Activated naive CD8-positive, alpha-beta T cell treated with anti-CD3 and anti-CD28 coated beads, Interleukin-2, amount 10 ng/mL, durations not matched to agents 7 days and 5 days (primary cell): ENCODE measurements around the gene EYA2. TPM values are rescaled to one million over a fixed set of nuclear protein-coding genes. Genes with fewer than 3 reads are reported as not detected.
"Not testable (repeated sequence)": the region's sequence is repeated elsewhere in the genome, so short reads cannot be mapped to it uniquely, and the experiment has no call there.

Experiments
- ATAC-seq: fragments of 150-1000 bp; cut with Tn5 transposase; one replicate; pipeline ENCODE4 v1.10.0; 2021; ENCODE audit warnings: low read depth, moderate library complexity
- POLR2A ChIA-PET: fragments of 350-600 bp; sonication (Branson Sonifier 250); formaldehyde crosslinking; loops from one replicate; lab custom pipeline; 2021; ENCODE audit warnings: antibody characterized with exemption; lab: Charles Lee
- DNase-seq: peaks from one replicate; pipeline ENCODE4 v3.0.0; 2021
- H3K27ac Mint-ChIP-seq: one replicate; pipeline ENCODE4 v1.8.0; 2022; ENCODE audit warnings: mild to moderate bottlenecking, mixed read lengths
- H3K27me3 Mint-ChIP-seq: one replicate; pipeline ENCODE4 v1.8.0; 2022; ENCODE audit warnings: mild to moderate bottlenecking, moderate library complexity, mixed read lengths
- H3K36me3 Mint-ChIP-seq: one replicate; pipeline ENCODE4 v1.8.0; 2021; ENCODE audit warnings: mild to moderate bottlenecking, mixed read lengths
- H3K4me1 Mint-ChIP-seq: one replicate; pipeline ENCODE4 v1.8.0; 2021; ENCODE audit warnings: mixed read lengths
- H3K4me3 Mint-ChIP-seq: one replicate; pipeline ENCODE4 v1.8.0; 2022; ENCODE audit warnings: mild to moderate bottlenecking, moderate library complexity, mixed read lengths
- H3K9me3 Mint-ChIP-seq: one replicate; pipeline ENCODE4 v1.8.0; 2021; ENCODE audit warnings: mixed read lengths
- total RNA-seq, 2 experiments: library from RNA; stranded (reverse); gene quantifications; one replicate each; pipeline ENCODE4 v1.2.3, GENCODE V29; 2021

Gene EYA2
- total RNA-seq, 2 experiments from 2014 or later: not detected

DNA sequence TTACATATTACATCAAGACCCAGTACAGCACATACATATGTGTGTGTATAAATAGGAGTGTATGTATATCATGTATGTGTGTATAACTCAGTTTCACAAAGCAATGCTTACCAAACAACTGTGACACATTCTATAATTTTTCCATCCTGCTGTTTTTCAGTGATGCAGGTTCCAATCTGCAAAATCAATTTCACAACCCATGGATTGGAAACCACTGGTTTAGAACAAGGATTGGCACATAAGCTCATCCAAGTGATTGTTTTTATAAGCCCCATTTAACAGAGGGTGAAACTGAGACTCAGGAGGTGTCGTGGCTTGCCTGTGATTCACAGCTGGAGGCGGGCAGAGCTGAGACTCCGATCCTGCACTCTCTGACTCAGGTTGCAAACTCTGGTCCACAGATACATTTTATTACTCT, 303.6 kb downstream of the EYA2 start:
- H3K4me1 Mint-ChIP-seq: peaks cover 9% of the 10 kb centered on the region
- H3K27ac Mint-ChIP-seq: no peak overlapping the region
- H3K36me3 Mint-ChIP-seq: no peaks in the 10 kb centered on the region
- POLR2A ChIA-PET: no interaction called here
- H3K9me3 Mint-ChIP-seq: no peaks in the 10 kb centered on the region
- no peak overlapping the region for H3K4me3 Mint-ChIP-seq
- ATAC-seq (no peak), DNase-seq (no peak)
- peaks cover 4% of the 10 kb centered on the region for H3K27me3 Mint-ChIP-seq

DNA sequence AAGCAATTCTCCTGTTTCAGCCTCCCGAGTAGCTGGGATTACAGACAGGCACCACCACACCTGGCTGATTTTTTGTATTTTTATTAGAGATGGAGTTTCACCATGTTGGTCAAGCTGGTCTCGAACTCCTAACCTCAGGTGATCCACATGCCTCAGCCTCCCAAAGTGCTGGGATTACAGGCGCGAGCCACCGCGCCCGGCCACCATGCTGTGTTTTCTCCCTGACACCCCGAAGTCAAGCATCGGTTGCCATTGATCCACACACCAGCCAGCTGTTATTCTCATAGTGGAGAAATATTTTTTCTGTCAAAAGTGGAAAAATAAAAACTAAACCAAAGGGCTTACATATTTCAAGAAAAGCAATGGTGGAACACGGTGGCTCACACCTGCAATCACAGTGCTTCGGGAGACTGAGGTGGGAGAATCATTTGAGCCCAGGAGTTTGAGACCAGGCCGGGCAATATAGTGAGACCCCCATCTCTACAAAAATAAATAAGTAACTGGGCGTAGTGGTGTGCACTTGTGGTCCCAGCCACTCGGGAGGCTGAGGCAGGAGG, 304.4 kb downstream of the EYA2 start:
- H3K36me3 Mint-ChIP-seq: no peaks in the 10 kb centered on the region
- no peak overlapping the region for H3K27ac Mint-ChIP-seq
- H3K9me3 Mint-ChIP-seq: no peaks in the 10 kb centered on the region
- ATAC-seq: no peak
- H3K4me1 Mint-ChIP-seq: peaks cover 9% of the 10 kb centered on the region
- H3K27me3 Mint-ChIP-seq: peaks cover 4% of the 10 kb centered on the region
- no peak overlapping the region for H3K4me3 Mint-ChIP-seq
- POLR2A ChIA-PET: no interaction called here
- DNase-seq: no peak

GRCh38 chr20:47201074-47201730, 306.6 kb downstream of the EYA2 start:
- DNase-seq (no peak), ATAC-seq (no peak)
- H3K36me3 Mint-ChIP-seq: no peaks in the 10 kb centered on the region
- no peak overlapping the region for H3K4me3 Mint-ChIP-seq
- peaks cover 2% of the 10 kb centered on the region for H3K27me3 Mint-ChIP-seq
- H3K9me3 Mint-ChIP-seq: no peaks in the 10 kb centered on the region
- peaks cover 13% of the 10 kb centered on the region for H3K4me1 Mint-ChIP-seq
- H3K27ac Mint-ChIP-seq: no peak overlapping the region
- POLR2A ChIA-PET: no interaction called here

DNA sequence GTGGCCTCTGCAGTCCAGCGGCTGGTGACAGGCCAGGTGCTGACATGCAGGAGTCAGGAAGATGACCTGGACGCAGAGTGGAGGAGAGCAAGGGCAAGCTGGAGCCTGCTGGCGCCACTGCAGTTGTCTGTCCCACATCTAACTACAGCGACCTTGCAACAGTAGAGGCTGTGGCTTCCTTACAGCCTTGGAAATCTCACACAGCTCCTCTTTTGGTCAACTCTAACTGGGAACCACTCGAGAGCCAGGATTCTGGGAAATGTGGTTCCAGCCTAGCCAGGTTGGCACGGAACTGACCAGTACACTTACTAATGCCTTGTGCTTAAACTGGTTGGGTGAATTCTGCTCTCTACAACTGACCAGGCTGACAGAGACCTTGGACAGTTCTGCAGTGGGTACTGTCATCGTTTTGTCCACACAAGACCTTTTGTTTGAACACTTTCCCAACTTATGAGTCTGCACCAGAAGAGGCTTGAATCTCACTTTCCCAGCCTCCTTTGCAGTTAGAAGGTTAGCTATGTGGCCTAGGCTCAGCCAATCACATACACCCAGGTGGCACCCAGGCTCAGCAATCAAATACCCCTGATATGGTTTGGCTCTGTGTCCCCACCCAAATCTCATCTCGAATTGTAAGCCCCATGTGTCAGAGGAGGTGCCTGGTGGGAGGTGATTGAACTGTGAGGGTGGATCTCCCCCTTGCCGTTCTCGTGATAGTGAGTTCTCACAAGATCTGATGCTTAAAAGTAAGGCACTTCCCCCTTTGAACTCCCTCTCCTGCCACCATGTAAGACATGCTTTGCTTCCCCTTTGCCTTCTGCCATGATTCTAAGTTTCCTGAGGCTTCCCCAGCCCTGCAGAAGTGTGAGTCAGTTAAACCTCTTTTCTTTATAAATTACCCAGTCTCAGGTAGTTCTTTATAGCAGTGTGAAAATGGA, 308.4 kb downstream of the EYA2 start:
- ATAC-seq: no peak
- no peak overlapping the region for H3K4me3 Mint-ChIP-seq
- POLR2A ChIA-PET: no interaction called here

DNA sequence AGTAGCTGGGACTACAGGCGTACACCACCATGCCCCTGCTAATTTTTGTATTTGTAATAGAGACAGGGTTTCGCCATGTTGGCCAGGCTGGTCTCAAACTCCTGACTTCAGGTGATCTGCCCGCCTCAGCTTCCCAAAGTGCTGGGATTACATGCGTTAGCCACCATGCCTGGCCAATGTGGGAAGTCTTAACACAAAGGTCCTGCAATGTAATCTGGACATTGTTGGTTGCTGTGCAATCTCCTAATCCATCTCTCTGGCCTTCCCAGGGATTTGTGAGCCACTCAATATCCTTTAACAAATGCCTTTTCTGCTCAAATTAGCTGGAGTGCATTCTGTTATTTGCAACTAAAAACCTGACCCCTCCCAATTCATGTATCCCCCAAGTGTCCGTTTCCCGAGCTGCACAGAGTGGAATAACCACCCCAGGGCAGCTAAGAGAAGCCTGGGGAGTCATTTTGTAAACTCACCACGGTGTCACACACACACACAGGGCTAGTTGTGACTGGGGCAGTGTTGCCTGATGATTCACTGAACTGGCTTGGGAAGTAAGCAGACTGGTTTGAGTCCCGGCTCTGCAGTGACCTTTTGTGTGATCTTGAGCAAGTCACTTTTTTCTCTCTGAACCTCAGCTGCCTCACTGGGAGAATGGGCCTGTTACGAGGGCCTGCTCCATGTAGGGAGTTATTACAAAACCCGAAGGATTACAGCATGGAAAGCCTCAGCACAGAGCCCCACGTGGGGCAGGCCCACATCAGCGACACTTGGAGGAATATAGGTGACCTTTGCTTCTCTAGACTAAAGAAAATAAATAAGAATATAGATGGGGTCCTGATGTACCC, 309.6 kb downstream of the EYA2 start:
- ATAC-seq: no peak
- Mint-ChIP-seq H3K9me3 (no peaks in the 10 kb centered on the region), H3K27me3 (peaks cover 2% of the 10 kb centered on the region), H3K36me3 (peaks cover 3% of the 10 kb centered on the region), H3K27ac (no peak overlapping the region), H3K4me1 (peaks cover 7% of the 10 kb centered on the region), H3K4me3 (no peak overlapping the region)
- POLR2A ChIA-PET: interaction anchor here (0.6 kb wide), 1 partner anchor 14 kb away, joined by 3 read pairs; no protein-coding TSS in a partner anchor
- DNase-seq: no peak

More for the DNA sequence above, 308.4 kb downstream of the EYA2 start:
- peaks cover 10% of the 10 kb centered on the region for H3K4me1 Mint-ChIP-seq
- H3K27ac Mint-ChIP-seq: no peak overlapping the region
- H3K36me3 Mint-ChIP-seq: peaks cover 3% of the 10 kb centered on the region
- H3K9me3 Mint-ChIP-seq: no peaks in the 10 kb centered on the region
- DNase-seq: no peak
- peaks cover 2% of the 10 kb centered on the region for H3K27me3 Mint-ChIP-seq

- DNase-seq, H3K4me1 Mint-ChIP-seq, H3K9me3 Mint-ChIP-seq, H3K27me3 Mint-ChIP-seq, ATAC-seq, H3K27ac Mint-ChIP-seq, H3K4me3 Mint-ChIP-seq, H3K36me3 Mint-ChIP-seq: not testable (repeated sequence)
- POLR2A ChIA-PET: interaction anchor here (1.3 kb wide), 1 partner anchor 179 kb away, joined by 4 read pairs; no protein-coding TSS in a partner anchor
Observed at GRCh38 chr20:47204850-47205122, 310.1 kb downstream of the EYA2 start.

- DNase-seq (peak; percentile 62), ATAC-seq (peak; percentile 63)
- Mint-ChIP-seq H3K4me1 (peaks cover 7% of the 10 kb centered on the region), H3K27ac (no peak overlapping the region), H3K36me3 (peaks cover 8% of the 10 kb centered on the region), H3K4me3 (no peak overlapping the region), H3K9me3 (no peaks in the 10 kb centered on the region), H3K27me3 (no peaks in the 10 kb centered on the region)
- POLR2A ChIA-PET: interaction anchor here (1.3 kb wide), 1 partner anchor 179 kb away, joined by 4 read pairs; no protein-coding TSS in a partner anchor
Observed at GRCh38 chr20:47205577-47206123, 311.0 kb downstream of the EYA2 start.

DNA sequence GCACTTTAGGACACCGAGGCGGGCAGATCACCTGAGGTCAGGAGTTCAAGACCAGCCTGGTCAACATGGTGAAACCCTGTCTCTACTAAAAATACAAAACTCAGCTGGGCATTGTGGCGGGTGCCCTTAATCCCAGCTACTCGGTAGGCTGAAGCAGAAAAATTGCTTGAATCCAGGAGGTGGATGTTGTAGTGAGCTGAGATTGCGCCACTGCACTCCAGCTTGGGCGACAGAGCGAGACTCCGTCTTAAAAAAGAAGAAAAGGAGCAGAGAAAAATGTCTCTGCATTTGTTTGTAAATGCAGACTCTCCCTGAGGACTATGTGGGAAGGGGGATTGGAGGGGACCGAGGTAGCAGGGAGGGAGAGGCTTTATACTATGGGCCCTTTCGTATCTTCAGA, 311.9 kb downstream of the EYA2 start:
- not testable (repeated sequence) for H3K4me3 Mint-ChIP-seq, DNase-seq, H3K27ac Mint-ChIP-seq

DNA sequence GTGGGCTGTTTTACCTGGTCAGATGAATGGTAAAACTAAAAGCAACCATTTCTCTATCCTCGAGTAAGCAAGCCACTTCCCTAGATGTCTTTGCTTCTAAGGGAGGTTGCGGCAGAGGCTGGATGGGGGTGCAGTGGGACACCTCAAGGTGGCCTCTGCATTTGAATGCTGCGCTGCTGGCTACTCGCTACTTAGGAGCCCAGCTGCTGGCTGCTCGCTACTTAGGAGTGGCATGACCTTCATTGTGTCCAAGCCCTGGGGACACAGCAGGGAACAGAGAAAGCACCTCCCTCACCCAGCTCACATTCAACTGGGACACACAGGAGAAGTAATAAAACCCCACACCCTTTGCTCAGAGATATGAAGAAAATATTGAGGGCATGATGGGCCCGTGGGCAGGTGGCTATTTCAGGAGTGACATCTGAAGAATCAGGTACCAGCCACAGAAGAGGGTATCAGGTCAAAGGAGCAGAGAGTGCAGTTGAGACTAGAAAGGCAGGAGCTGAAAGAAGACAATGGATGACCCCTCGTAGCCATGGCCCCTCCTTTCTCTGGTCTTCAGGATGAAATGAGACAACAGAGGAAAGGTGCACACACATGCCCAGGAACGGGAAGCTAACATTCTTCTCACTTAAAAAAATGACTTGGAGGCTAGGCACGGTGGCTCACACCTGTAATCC, 312.5 kb downstream of the EYA2 start:
- POLR2A ChIA-PET: no interaction called here
- H3K27me3 Mint-ChIP-seq: no peaks in the 10 kb centered on the region

More for the DNA sequence above, 311.9 kb downstream of the EYA2 start:
- H3K27me3 Mint-ChIP-seq, POLR2A ChIA-PET, ATAC-seq, H3K36me3 Mint-ChIP-seq, H3K4me1 Mint-ChIP-seq, H3K9me3 Mint-ChIP-seq: not testable (repeated sequence)

GRCh38 chr20:47208534-47209174, 314.0 kb downstream of the EYA2 start:
- no peak overlapping the region for H3K27ac Mint-ChIP-seq
- H3K36me3 Mint-ChIP-seq: peaks cover 8% of the 10 kb centered on the region
- POLR2A ChIA-PET: no interaction called here
- H3K9me3 Mint-ChIP-seq: no peaks in the 10 kb centered on the region
- ATAC-seq: no peak
- H3K4me1 Mint-ChIP-seq: peaks cover 7% of the 10 kb centered on the region
- no peak for DNase-seq
- no peaks in the 10 kb centered on the region for H3K27me3 Mint-ChIP-seq
- H3K4me3 Mint-ChIP-seq: no peak overlapping the region

More for the DNA sequence above, 312.5 kb downstream of the EYA2 start:
- ATAC-seq: no peak
- no peak overlapping the region for H3K27ac Mint-ChIP-seq
- no peaks in the 10 kb centered on the region for H3K9me3 Mint-ChIP-seq
- no peak overlapping the region for H3K4me3 Mint-ChIP-seq
- H3K36me3 Mint-ChIP-seq: peaks cover 8% of the 10 kb centered on the region
- DNase-seq: no peak
- peaks cover 7% of the 10 kb centered on the region for H3K4me1 Mint-ChIP-seq

DNA sequence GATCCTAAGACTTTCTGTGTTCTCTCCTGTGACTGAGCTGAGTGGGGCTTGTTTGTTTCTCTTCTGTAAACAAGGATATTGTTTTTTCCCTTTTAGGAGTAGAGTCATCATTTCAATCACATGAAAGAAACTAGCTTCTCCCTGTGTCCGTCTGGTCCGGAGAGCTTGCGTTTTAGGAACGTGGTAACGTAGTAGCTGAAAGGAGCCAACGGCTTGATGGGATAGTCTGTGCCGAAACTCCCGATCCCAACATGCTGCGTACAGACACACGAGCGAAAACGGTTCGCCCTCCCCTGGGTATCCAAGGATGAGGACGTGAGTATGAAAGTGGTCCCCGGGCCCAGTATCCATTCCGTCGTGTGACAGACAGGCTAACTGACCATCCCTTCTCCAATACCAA, 315.3 kb downstream of the EYA2 start:
- no peak for ATAC-seq

DNA sequence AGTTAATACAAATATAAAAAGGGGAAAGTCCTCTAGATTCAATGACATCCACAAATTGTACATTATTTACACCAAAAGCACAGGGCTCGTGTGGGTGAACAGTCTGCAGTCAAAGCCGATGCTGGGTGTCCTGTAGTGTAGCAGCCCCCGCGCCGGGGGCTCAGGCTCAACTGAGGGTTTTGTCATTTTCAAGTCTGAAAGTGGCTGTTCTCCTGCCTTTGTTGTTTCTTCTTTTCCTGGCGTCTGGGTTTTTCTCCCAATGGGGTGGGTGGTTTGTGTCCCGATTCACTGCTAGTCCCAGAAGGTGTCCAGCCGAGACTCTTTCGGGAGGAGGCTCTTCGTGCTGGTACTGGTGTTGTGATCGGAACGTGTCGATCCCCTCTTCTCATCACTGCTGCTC, 315.8 kb downstream of the EYA2 start:
- Mint-ChIP-seq H3K27ac (no peak overlapping the region), H3K4me1 (peaks cover 7% of the 10 kb centered on the region), H3K27me3 (no peaks in the 10 kb centered on the region), H3K4me3 (no peak overlapping the region), H3K9me3 (no peaks in the 10 kb centered on the region), H3K36me3 (peaks cover 8% of the 10 kb centered on the region)
- no peak for DNase-seq
- no peak for ATAC-seq
- POLR2A ChIA-PET: no interaction called here

More for the DNA sequence above, 315.3 kb downstream of the EYA2 start:
- H3K4me3 Mint-ChIP-seq: no peak overlapping the region
- no peak overlapping the region for H3K27ac Mint-ChIP-seq
- no peak for DNase-seq
- H3K27me3 Mint-ChIP-seq: no peaks in the 10 kb centered on the region
- no peaks in the 10 kb centered on the region for H3K9me3 Mint-ChIP-seq
- POLR2A ChIA-PET: no interaction called here
- peaks cover 7% of the 10 kb centered on the region for H3K4me1 Mint-ChIP-seq
- H3K36me3 Mint-ChIP-seq: peaks cover 8% of the 10 kb centered on the region
